ENCODE results near the gene HLCS. TPM values are rescaled to one million over a fixed set of nuclear protein-coding genes. Genes with fewer than 3 reads are reported as not detected.
"Not testable (repeated sequence)": the region's sequence is repeated elsewhere in the genome, so short reads cannot be mapped to it uniquely, and the experiment has no call there.

HLCS gene
- total and polyA plus RNA-seq, 2 of the 4 experiments (the other 2 are of a cell fraction) = 10.6 to 21.0 TPM

DNA sequence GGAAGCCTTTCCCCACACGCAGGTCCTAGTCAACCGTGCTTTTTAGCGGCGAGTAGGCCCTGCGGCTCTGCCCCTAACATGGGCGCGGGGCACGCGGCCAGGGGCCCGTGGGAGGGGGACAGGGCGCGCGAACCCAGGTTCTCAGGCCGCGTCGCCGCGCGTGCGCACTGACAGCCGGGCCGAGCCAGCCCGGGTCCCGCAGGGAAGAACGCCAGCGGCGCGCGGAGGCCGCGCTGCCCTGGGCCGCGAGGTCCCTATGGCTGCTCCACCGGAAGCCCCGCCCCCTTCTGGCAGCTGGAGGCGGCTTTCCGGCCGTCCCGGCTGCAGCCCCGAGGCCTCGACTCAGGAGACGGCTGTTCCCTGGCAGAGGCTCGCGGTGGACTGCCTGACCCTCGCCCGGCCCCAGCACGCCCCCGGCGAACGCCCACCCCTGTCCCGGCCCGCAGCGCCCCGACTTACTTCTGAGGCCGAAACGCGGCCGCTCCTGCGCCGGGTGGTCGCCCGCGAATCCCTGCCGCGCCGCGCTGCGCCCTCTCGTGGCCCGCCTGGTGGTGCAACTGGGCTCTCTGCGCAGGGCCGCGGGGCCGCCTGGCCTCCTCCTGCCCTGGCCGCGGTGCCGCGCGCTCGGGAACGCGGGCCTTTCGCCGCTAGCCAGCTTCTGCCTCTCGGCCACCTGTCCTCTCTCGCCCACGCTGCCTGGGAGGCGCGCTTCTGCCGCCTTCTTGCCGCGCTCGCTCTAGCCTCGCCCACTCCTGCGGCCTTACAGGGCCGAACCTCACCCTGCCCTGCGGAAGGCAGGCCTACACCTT, 23.4 kb upstream of the HLCS start (continued):
- TF ChIP-seq, protein P1, sequence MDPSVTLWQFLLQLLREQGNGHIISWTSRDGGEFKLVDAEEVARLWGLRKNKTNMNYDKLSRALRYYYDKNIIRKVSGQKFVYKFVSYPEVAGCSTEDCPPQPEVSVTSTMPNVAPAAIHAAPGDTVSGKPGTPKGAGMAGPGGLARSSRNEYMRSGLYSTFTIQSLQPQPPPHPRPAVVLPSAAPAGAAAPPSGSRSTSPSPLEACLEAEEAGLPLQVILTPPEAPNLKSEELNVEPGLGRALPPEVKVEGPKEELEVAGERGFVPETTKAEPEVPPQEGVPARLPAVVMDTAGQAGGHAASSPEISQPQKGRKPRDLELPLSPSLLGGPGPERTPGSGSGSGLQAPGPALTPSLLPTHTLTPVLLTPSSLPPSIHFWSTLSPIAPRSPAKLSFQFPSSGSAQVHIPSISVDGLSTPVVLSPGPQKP (IDR thresholded peaks at IDR 0.05; ENCODE audit: borderline replicate concordance, low read depth, low read length) = no peak
- TF ChIP-seq MAZ (IDR thresholded peaks at IDR 0.05; ENCODE audit: borderline replicate concordance, low read depth, low read length) (peak; percentile 68; the same call in 1 of the 2 replicates), NFE2L2 (IDR thresholded peaks at IDR 0.05; ENCODE audit: low read depth, low read length) (no peak)

DNA sequence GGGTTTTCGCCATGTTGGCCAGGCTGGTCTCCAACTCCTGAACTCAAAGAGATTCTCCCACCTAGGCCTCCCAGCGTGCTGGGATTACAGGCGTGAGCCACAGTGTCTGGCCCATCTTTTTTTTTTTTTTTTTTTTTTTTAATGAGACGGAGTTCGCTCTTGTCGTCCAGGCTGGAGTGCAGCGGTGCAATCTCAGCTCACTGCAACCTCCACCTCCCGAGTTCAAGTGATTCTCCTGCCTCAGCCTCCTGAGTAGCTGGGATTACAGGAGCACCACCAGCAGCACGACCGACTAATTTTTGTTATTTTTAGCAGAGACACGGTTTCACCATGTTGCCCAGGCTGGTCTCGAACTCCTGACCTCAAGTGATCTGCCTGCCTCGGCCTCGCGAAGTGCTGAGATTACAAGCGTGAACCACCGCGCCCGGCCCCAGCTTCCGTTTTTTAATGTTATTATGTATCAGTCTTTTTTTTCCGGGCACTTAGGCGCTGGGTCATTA, 22.8 kb upstream of the HLCS start:
- 0 out of 3 replicates have a peak overlapping the region, but pooled peaks have one; percentile 23 for H2BK15ac ChIP-seq (ENCODE audit: low read depth, low read length)
- H2BK5ac ChIP-seq (ENCODE audit: low read depth, low read length, poor library complexity, severe bottlenecking) = peak overlapping the region; percentile 65
- in situ Hi-C loops (cut with MboI; ENCODE audit: low sequenced_read_pairs); H3K27me3 ChIP-seq (ENCODE audit: control insufficient read depth, insufficient read depth, low read length); H3K23ac ChIP-seq (ENCODE audit: low read depth, low read length); H3K9me3 ChIP-seq (ENCODE audit: control insufficient read depth, insufficient read depth, low read length); BruUV-seq (replicated peaks); H2BK20ac ChIP-seq (ENCODE audit: low read depth, low read length); H3K79me1 ChIP-seq (ENCODE audit: low read depth in 1 of 2, low read length in 2 of 2); H4K20me1 ChIP-seq (ENCODE audit: insufficient read depth, low read length); dilution Hi-C loops (cut with HindIII; ENCODE audit: low sequenced_read_pairs, unreplicated experiment); H3K36me3 ChIP-seq (ENCODE audit: control insufficient read depth, insufficient read depth, low read length); POLR2A ChIA-PET (ENCODE audit: unreplicated experiment); ATAC-seq (ENCODE audit: low read depth); H3K9me1 ChIP-seq (ENCODE audit: insufficient read depth, low read length); H3K4me1 ChIP-seq (ENCODE audit: control insufficient read depth, insufficient read depth, low read length); DNase-seq: not testable (repeated sequence)
- peak overlapping the region; percentile 62 for H4K5ac ChIP-seq (ENCODE audit: low read depth, low read length)
- H2AK9ac ChIP-seq (replicated peaks; ENCODE audit: low read depth, low read length, poor library complexity) = peak overlapping the region; percentile 44
- peak overlapping the region; percentile 91 to 100 for H4K8ac ChIP-seq (ENCODE audit: low read depth in 2 of 2, low read length in 2 of 2)
- peak overlapping the region; percentile 52 for H3K4me2 ChIP-seq (ENCODE audit: low read depth, low read length)
- H3K9ac ChIP-seq (ENCODE audit: low read depth, low read length) = peak overlapping the region; percentile 77
- peak overlapping the region; percentile 44 for H3K4me3 ChIP-seq (ENCODE audit: insufficient read depth, low read depth, low read length)
- CTCF ChIA-PET = interaction anchor here (0.6 to 1.0 kb wide), 8 partner anchors 10 to 350 kb away, joined by 3 to 7 read pairs (median 3); no protein-coding TSS in a partner anchor
- H4K91ac ChIP-seq (ENCODE audit: insufficient read depth, low read depth, low read length) = peak overlapping the region; percentile 63; the same call in 1 of the 2 replicates
- H3K27ac ChIP-seq (ENCODE audit: insufficient read depth, low read length) = peak overlapping the region; percentile 76
- H3K56ac ChIP-seq (ENCODE audit: extremely low read depth, insufficient read depth, low read length) = peak overlapping the region; percentile 69; the same call in 1 of the 2 replicates
- peak overlapping the region; percentile 77; the same call in 1 of the 2 replicates for H3K14ac ChIP-seq (replicated peaks; ENCODE audit: low read depth, low read length)
- H2AFZ ChIP-seq (replicated peaks; ENCODE audit: low read length, poor library complexity) = peak overlapping the region; percentile 98
- peak overlapping the region; percentile 3; the same call in 1 of the 2 replicates for H3K18ac ChIP-seq (ENCODE audit: low read depth, low read length)
- intact Hi-C loops (cut with micrococcal nuclease) = loop anchor here (2.0 kb wide), 1 partner anchor 84 kb away; the partner anchor contains the start of genes PIGP and TTC3
- WGBS, 2 experiments (ENCODE audit: extremely low coverage in 2 of 2, insufficient read length in 1 of 2) = 51% methylated on average over 8 of the region's 22 CpGs; no CpG with 5 or more reads in 1 of the 2 experiments
- peak overlapping the region; percentile 84; the same call in 1 of the 2 replicates for H2BK120ac ChIP-seq (ENCODE audit: low read depth, low read length)
- H3K4ac ChIP-seq (ENCODE audit: low read depth, low read length) = peak overlapping the region; percentile 80; the same call in 1 of the 2 replicates
- peak overlapping the region; percentile 36; the same call in 1 of the 2 replicates for H2AK5ac ChIP-seq (ENCODE audit: low read depth, low read length)

All from IMR-90 (cell line).